Inflammatory macrophage treated with lipopolysaccharide for 1 hour (primary cell): ENCODE results near the gene BASP1.
"Not testable (repeated sequence)": the region's sequence is repeated elsewhere in the genome, so short reads cannot be mapped to it uniquely, and the experiment has no call there.

Experiments used
- DNase-seq, 2 donors: peaks; one replicate each; pipeline ENCODE4 v3.0.0-alpha.2; 2020 to 2022

BASP1 gene

GRCh38 chr5:17292434-17293015 lies 75.1 kb downstream of the BASP1 start:
- no peak for DNase-seq

- DNase-seq: no peak
Measured at GRCh38 chr5:17294639-17295311, 77.3 kb downstream of the BASP1 start.

- no peak for DNase-seq
Measured at GRCh38 chr5:17295671-17296070, 78.2 kb downstream of the BASP1 start.

GRCh38 chr5:17302106-17302505 lies 84.7 kb downstream of the BASP1 start:
- DNase-seq: peak; percentile 60 to 80

GRCh38 chr5:17302604-17303003 lies 85.2 kb downstream of the BASP1 start:
- peak; percentile 82 to 91 for DNase-seq

GRCh38 chr5:17304282-17304681 lies 86.9 kb downstream of the BASP1 start:
- DNase-seq: peak; percentile 54 to 81

GRCh38 chr5:17305017-17305416 lies 87.6 kb downstream of the BASP1 start:
- no peak for DNase-seq

- DNase-seq: no peak
Measured at GRCh38 chr5:17305964-17306725, 88.7 kb downstream of the BASP1 start.

- no peak for DNase-seq
Measured at GRCh38 chr5:17306726-17307091, 89.3 kb downstream of the BASP1 start.

- not testable (repeated sequence) for DNase-seq
Measured at GRCh38 chr5:17307440-17307839, 90.0 kb downstream of the BASP1 start.

- no peak for DNase-seq
Measured at GRCh38 chr5:17308326-17309065, 91.1 kb downstream of the BASP1 start.

GRCh38 chr5:17309462-17309861 lies 92.0 kb downstream of the BASP1 start:
- no peak for DNase-seq

- DNase-seq: not testable (repeated sequence)
Measured at GRCh38 chr5:17310502-17310901, 93.1 kb downstream of the BASP1 start.

- DNase-seq: not testable (repeated sequence)
Measured at GRCh38 chr5:17311811-17312210, 94.4 kb downstream of the BASP1 start.

- no peak for DNase-seq
Measured at GRCh38 chr5:17312358-17312757, 94.9 kb downstream of the BASP1 start.

GRCh38 chr5:17314907-17315471 lies 97.6 kb downstream of the BASP1 start:
- no peak for DNase-seq

- DNase-seq: no peak
Measured at GRCh38 chr5:17315710-17316221, 98.3 kb downstream of the BASP1 start.

- peak; percentile 61 to 79 for DNase-seq
Measured at GRCh38 chr5:17316970-17317459, 99.6 kb downstream of the BASP1 start.

- DNase-seq: peak in 1 of 2 donors; percentile 17
Measured at GRCh38 chr5:17317473-17317872, 100.0 kb downstream of the BASP1 start.

- DNase-seq: not testable (repeated sequence)
Measured at GRCh38 chr5:17319095-17319494, 101.7 kb downstream of the BASP1 start.

GRCh38 chr5:17325770-17326599 lies 108.6 kb downstream of the BASP1 start:
- no peak for DNase-seq
